ENCODE results near the gene USHBP1. TPM values are rescaled to one million over a fixed set of nuclear protein-coding genes. Genes with fewer than 3 reads are reported as not detected.
"Not testable (repeated sequence)": the region's sequence is repeated elsewhere in the genome, so short reads cannot be mapped to it uniquely, and the experiment has no call there.

Gene USHBP1
- total RNA-seq, 2 experiments from 2014 or later, result not detected

DNA sequence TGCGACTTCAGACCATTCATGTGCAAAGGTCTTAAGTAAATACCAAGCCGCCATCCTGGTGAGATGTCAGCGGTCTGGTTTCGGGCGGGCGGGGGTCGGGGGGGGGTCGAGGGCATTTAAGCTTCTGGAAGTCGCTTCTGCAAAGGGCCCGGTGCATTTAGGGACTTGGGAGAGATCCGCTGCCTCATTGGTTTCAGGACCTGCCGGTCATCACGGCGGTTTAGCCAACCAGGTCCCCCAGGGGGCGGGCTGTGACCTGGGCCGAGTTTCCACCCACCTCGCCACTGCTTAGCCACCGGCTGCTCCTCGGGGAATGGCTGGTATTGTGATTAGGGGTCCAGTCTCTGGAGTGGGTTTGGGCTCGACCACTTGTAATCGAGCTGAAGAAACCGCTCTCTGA lies 24.9 kb upstream of the USHBP1 start:
- CTCF ChIA-PET, result interaction anchor here (0.7 kb wide), 2 partner anchors 44 to 68 kb away, joined by 3 read pairs; no protein-coding TSS in a partner anchor
- Mint-ChIP-seq H3K27me3 (peaks cover 3% of the 10 kb centered on the region), H3K27ac (no peak overlapping the region), H3K4me1 (peaks cover 11% of the 10 kb centered on the region), H3K4me3 (no peak overlapping the region), H3K9me3 (ENCODE audit: low read depth) (no peaks in the 10 kb centered on the region), H3K36me3 (peaks cover 5% of the 10 kb centered on the region)
- ATAC-seq, result no peak
- peak; percentile 63 for DNase-seq

- CTCF ChIA-PET, result interaction anchor here (1.4 kb wide), 1 partner anchor 19 kb away, joined by 3 read pairs; the partner anchor contains the start of gene MRPL34
These were observed 22.2 kb upstream of the USHBP1 start for GRCh38 chr19:17286752-17287151.

GRCh38 chr19:17286263-17286662 lies 21.7 kb upstream of the USHBP1 start:
- Mint-ChIP-seq H3K36me3 (peaks cover 8% of the 10 kb centered on the region), H3K9me3 (ENCODE audit: low read depth) (no peaks in the 10 kb centered on the region), H3K27ac (no peak overlapping the region), H3K27me3 (peaks cover 3% of the 10 kb centered on the region), H3K4me3 (no peak overlapping the region), H3K4me1 (peaks cover 9% of the 10 kb centered on the region)
- DNase-seq, result no peak
- no peak for ATAC-seq
- CTCF ChIA-PET, result interaction anchor here (7.6 kb wide), 1 partner anchor 24 kb away, joined by 132 read pairs; the partner anchor contains the start of genes BABAM1 and USHBP1

More at GRCh38 chr19:17286752-17287151, 22.2 kb upstream of the USHBP1 start:
- H3K4me1 Mint-ChIP-seq, result peaks cover 8% of the 10 kb centered on the region
- H3K27ac Mint-ChIP-seq, result no peak overlapping the region
- H3K4me3 Mint-ChIP-seq, result no peak overlapping the region
- peaks cover 3% of the 10 kb centered on the region for H3K27me3 Mint-ChIP-seq
- DNase-seq, result no peak
- ATAC-seq, result no peak
- no peaks in the 10 kb centered on the region for H3K9me3 Mint-ChIP-seq (ENCODE audit: low read depth)
- H3K36me3 Mint-ChIP-seq, result peaks cover 8% of the 10 kb centered on the region

DNA sequence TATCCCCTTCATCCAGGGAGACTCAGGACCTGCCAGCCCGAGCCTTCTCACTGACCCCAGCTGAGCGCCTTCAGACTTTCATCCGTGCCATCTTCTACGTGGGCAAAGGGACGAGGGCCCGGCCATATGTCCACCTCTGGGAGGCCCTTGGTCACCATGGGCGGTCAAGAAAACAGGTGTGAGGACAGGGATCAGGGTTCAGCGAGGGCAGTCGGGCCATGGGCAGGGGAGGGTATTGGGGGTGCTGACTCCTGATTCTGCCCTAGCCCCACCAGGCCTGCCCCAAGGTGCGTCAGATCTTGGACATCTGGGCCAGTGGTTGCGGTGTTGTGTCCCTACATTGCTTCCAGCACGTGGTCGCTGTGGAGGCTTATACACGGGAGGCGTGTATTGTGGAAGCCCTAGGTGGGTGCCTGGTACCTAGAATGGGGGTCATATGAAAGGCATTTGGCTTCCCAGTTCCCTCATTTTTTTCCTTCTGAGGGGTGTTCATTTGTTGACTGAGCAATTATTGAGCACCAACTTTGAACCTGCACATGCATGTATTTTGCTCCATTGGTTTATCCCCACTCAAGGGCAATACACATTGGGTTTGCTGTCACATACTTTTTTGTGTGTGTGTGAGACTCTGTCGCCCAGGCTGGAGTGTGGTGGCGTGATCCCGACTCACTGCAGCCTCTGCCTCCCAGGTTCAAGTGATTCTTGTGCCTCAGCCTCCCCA lies 21.0 kb upstream of the USHBP1 start:
- Mint-ChIP-seq H3K27ac (no peak overlapping the region), H3K36me3 (peaks cover 8% of the 10 kb centered on the region), H3K4me1 (peaks cover 6% of the 10 kb centered on the region), H3K9me3 (ENCODE audit: low read depth) (no peaks in the 10 kb centered on the region), H3K27me3 (peaks cover 3% of the 10 kb centered on the region), H3K4me3 (no peak overlapping the region)
- CTCF ChIA-PET, result interaction anchor here (7.6 kb wide), 1 partner anchor 23 kb away, joined by 132 read pairs; the partner anchor contains the start of genes BABAM1 and USHBP1
- DNase-seq (no peak), ATAC-seq (no peak)

- Mint-ChIP-seq H3K27ac (no peak overlapping the region), H3K9me3 (ENCODE audit: low read depth) (no peaks in the 10 kb centered on the region), H3K4me3 (no peak overlapping the region), H3K27me3 (no peaks in the 10 kb centered on the region), H3K36me3 (peaks cover 8% of the 10 kb centered on the region), H3K4me1 (peaks cover 6% of the 10 kb centered on the region)
- no peak for ATAC-seq
- CTCF ChIA-PET, result interaction anchor here (0.6 to 7.6 kb wide), 12 partner anchors 7 to 1464 kb away, joined by 3 to 132 read pairs (median 6); partner anchors contain the start of genes ABHD8, ANO8, BABAM1 and DDA1
- DNase-seq, result no peak
These were observed 19.0 kb upstream of the USHBP1 start for GRCh38 chr19:17283504-17283996.

DNA sequence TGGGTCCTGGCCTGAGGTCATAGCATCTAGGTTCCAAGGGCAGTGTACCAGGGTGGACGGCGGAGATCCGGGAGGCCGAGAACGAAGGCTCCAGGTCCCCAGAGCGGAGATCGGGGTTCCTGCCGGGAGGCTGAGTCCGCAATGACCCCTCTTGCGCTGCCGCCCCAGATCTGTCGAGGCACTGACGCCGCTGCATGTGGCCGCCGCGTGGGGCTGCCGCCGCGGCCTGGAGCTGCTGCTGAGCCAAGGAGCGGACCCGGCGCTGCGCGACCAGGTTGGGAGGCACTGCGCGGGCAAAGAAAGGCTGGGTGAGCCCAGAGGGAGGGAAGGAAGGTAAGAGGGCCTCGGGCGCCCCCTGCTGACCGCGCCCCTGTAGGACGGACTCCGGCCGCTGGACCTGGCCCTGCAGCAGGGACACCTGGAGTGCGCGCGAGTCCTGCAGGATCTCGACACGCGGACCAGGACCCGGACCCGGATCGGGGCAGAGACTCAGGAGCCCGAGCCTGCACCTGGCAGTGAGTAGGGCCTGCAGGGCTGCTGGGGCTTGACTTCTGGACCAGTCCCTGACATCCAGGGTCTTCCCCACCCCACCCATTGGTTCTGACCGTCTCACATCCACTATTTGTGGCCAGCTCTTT lies 18.1 kb upstream of the USHBP1 start:
- DNase-seq (peak; percentile 87), ATAC-seq (peak; percentile 90)
- Mint-ChIP-seq H3K4me1 (peaks cover 6% of the 10 kb centered on the region), H3K27ac (peak overlapping the region; percentile 72), H3K9me3 (ENCODE audit: low read depth) (no peaks in the 10 kb centered on the region), H3K27me3 (no peaks in the 10 kb centered on the region), H3K4me3 (peak overlapping the region; percentile 79), H3K36me3 (peaks cover 8% of the 10 kb centered on the region)
- CTCF ChIA-PET, result interaction anchor here (0.6 to 7.6 kb wide), 19 partner anchors 8 to 510 kb away, joined by 3 to 132 read pairs (median 5); partner anchors contain the start of genes ABHD8, ANO8, BABAM1 and MRPL34

DNA sequence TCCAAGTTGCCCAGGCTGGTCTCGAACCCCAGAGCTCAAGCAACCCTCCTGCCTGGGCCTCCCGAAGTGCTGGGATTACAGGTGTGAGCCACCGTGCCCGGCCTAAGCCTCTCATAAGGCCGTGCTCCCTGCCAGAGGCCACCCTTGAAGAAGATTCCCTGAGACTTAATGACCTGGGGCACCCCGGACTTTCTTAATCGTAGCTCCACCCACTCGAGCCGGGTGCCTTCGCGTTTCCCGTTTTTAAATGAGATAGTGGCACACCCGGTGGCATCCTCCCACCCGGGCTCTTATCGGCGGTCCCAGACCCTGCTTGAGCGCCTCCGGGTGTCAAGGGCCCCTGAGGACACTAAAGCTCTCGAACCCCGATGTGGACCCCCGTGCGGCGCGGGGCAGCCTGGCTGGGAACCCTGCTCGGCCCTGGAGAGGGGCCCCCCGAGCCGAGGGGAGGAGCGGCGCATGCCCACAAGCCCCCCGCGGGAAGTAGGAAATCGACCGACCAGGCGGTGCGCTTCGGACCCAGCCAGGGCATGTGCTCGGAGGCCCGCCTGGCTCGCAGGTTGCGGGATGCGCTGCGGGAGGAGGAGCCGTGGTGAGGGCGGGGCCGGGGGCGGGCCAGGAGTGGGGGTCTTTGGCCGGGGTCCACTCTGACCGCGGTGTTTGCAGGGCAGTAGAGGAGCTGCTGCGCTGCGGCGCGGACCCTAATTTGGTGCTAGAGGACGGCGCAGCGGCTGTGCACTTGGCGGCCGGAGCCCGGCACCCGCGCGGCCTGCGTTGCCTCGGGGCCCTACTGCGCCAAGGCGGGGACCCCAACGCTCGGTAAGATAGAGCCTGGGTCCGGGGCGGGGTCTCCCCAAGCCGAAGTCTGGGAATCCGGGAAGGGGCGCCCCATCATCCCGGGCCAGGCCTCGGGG lies 17.1 kb upstream of the USHBP1 start, which contains the start of gene ANKLE1:
TSS of gene ANKLE1 (plus strand) at position 511 of the 914 bp plus-strand sequence. CDS start at position 531, 20 bp downstream.
- H3K9me3 Mint-ChIP-seq (ENCODE audit: low read depth), result no peaks in the 10 kb centered on the region
- DNase-seq (peak; percentile 60), ATAC-seq (peak; percentile 56)
- peaks cover 14% of the 10 kb centered on the region for H3K36me3 Mint-ChIP-seq
- no peaks in the 10 kb centered on the region for H3K27me3 Mint-ChIP-seq
- peaks cover 6% of the 10 kb centered on the region for H3K4me1 Mint-ChIP-seq
- H3K4me3 Mint-ChIP-seq, result peak within 1 kb of the TSS; percentile 79
- CTCF ChIA-PET, result interaction anchor here (0.6 to 7.6 kb wide), 21 partner anchors 9 to 741 kb away, joined by 3 to 132 read pairs (median 4); partner anchors contain the start of genes ABHD8, BABAM1, USE1 and USHBP1
- H3K27ac Mint-ChIP-seq, result peak within 1 kb of the TSS; percentile 72

GRCh38 chr19:17279436-17279835 lies 14.9 kb upstream of the USHBP1 start:
- DNase-seq (no peak), ATAC-seq (no peak)
- peaks cover 6% of the 10 kb centered on the region for H3K4me1 Mint-ChIP-seq
- no peaks in the 10 kb centered on the region for H3K9me3 Mint-ChIP-seq (ENCODE audit: low read depth)
- no peak overlapping the region for H3K27ac Mint-ChIP-seq
- no peaks in the 10 kb centered on the region for H3K27me3 Mint-ChIP-seq
- CTCF ChIA-PET, result interaction anchor here (0.6 to 7.6 kb wide), 3 partner anchors 17 to 129 kb away, joined by 3 to 132 read pairs (median 4); partner anchors contain the start of genes BABAM1, MRPL34 and USHBP1
- H3K4me3 Mint-ChIP-seq, result no peak overlapping the region
- peaks cover 19% of the 10 kb centered on the region for H3K36me3 Mint-ChIP-seq

DNA sequence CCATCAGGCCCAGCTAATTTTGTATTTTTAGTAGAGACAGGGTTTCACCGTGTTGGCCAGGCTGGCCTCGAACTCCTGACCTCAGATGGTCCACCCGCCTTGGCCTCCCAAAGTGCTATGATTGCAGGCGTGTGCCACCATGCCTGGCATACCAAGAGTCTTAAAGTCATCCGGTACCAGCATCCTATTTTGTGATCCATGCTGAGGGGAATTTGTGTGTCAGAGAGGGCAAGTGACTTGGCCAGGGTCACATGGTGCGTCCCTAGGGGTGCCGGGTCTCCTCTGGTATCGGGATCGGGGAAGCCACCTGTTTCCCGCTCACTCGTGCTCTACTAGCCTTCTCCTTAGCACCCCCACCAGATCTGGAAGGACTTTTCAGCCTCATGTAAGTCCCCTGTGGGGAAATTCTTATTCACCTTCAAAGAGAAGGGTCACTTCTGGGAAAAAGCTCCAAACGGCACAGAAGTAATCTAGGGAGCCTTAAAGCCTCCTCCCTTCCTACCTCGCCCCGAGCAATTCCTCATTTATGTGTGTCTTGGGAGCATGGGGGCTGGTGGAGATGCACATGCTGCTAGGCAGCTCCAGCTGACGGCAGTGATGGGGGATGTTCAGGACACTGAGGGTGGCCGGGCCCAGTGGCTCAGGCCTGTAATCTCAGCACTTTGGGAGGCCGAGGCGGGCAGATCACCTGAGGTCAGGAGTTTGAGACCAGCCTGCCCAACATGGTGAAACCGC lies 11.1 kb upstream of the USHBP1 start:
- CTCF ChIA-PET, result interaction anchor here (1.5 kb wide), 1 partner anchor 9 kb away, joined by 3 read pairs; no protein-coding TSS in a partner anchor
- no peak overlapping the region for H3K4me3 Mint-ChIP-seq
- H3K36me3 Mint-ChIP-seq, result peaks cover 28% of the 10 kb centered on the region
- no peaks in the 10 kb centered on the region for H3K9me3 Mint-ChIP-seq (ENCODE audit: low read depth)
- no peak overlapping the region for H3K27ac Mint-ChIP-seq
- no peaks in the 10 kb centered on the region for H3K4me1 Mint-ChIP-seq
- no peaks in the 10 kb centered on the region for H3K27me3 Mint-ChIP-seq
- DNase-seq (no peak), ATAC-seq (no peak)

DNA sequence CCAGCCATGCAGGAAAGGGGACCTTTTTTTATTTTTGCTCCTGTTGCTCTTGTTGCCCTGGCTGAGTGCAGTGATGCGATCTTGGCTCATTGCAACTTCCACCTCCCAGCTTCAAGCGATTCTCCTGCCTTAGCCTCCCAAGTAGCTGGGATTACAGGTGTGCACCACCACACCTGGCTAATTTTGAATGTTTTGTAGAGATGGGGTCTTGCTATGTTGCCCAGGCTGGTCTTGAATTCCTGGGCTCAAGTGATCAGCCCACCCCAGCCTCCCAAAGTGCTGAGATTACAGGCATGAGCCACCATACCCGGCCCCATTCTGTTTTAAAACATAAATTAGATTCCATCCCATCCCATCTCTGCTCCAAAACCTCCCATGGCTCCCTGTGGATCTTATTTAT lies 10.3 kb upstream of the USHBP1 start:
- CTCF ChIA-PET, result interaction anchor here (1.5 kb wide), 1 partner anchor 8 kb away, joined by 3 read pairs; no protein-coding TSS in a partner anchor
- H3K4me3 Mint-ChIP-seq, result not testable (repeated sequence)

DNA sequence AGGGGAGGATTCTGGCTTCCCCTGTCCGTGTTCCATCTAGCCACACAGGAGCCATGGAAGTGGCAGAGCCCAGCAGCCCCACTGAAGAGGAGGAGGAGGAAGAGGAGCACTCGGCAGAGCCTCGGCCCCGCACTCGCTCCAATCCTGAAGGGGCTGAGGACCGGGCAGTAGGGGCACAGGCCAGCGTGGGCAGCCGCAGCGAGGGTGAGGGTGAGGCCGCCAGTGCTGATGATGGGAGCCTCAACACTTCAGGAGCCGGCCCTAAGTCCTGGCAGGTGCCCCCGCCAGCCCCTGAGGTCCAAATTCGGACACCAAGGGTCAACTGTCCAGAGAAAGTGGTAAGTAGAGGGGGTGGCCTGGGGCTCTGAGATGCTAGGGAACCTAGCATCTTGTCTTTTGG lies 4.2 kb upstream of the USHBP1 start:
- peaks cover 9% of the 10 kb centered on the region for H3K36me3 Mint-ChIP-seq
- H3K27me3 Mint-ChIP-seq, result no peaks in the 10 kb centered on the region
- DNase-seq (no peak), ATAC-seq (no peak)
- peaks cover 25% of the 10 kb centered on the region for H3K4me1 Mint-ChIP-seq
- no peak overlapping the region for H3K27ac Mint-ChIP-seq
- peak overlapping the region; percentile 91 for H3K4me3 Mint-ChIP-seq
- CTCF ChIA-PET, result interaction anchor here (0.7 to 12.2 kb wide), 5 partner anchors 11 to 204 kb away, joined by 3 to 132 read pairs (median 3); partner anchors contain the start of gene ANKLE1
- H3K9me3 Mint-ChIP-seq (ENCODE audit: low read depth), result no peaks in the 10 kb centered on the region

More for the DNA sequence above, 10.3 kb upstream of the USHBP1 start:
- not testable (repeated sequence) for H3K9me3 Mint-ChIP-seq (ENCODE audit: low read depth); H3K4me1 Mint-ChIP-seq; H3K27ac Mint-ChIP-seq; H3K27me3 Mint-ChIP-seq; ATAC-seq; DNase-seq
- H3K36me3 Mint-ChIP-seq, result peaks cover 31% of the 10 kb centered on the region
